Esophagus muscularis mucosa (tissue), 4 donors: Measurements from ENCODE around the gene FOXF2.

Experiments used
- CTCF ChIP-seq, 3 experiments: fragments of 200-600 bp in 2 of 3; fragments of 450-650 bp in 1 of 3; sonication (generic) in 2 of 3; IDR thresholded peaks; one replicate each; pipeline ENCODE4 v1.5.1; 2017 to 2019; ENCODE audit warnings: antibody characterized with exemption in 3 of 3, mild to moderate bottlenecking in 2 of 3, moderate library complexity in 1 of 3
- EP300 ChIP-seq: sonication (generic); formaldehyde crosslinking; IDR thresholded peaks from one replicate; pipeline ENCODE4 v1.6.1; 2017; ENCODE audit warnings: antibody characterized with exemption
- POLR2A ChIP-seq: fragments of 450-650 bp; IDR thresholded peaks from one replicate; pipeline ENCODE4 v1.6.1; 2017; ENCODE audit warnings: antibody characterized with exemption, moderate library complexity, mild to moderate bottlenecking, low read depth
- POLR2AphosphoS5 ChIP-seq, 2 donors: sonication (generic); formaldehyde crosslinking; IDR thresholded peaks; one replicate each; pipeline ENCODE4 v1.6.1; 2017; ENCODE audit warnings: antibody characterized with exemption in 2 of 2

DNA sequence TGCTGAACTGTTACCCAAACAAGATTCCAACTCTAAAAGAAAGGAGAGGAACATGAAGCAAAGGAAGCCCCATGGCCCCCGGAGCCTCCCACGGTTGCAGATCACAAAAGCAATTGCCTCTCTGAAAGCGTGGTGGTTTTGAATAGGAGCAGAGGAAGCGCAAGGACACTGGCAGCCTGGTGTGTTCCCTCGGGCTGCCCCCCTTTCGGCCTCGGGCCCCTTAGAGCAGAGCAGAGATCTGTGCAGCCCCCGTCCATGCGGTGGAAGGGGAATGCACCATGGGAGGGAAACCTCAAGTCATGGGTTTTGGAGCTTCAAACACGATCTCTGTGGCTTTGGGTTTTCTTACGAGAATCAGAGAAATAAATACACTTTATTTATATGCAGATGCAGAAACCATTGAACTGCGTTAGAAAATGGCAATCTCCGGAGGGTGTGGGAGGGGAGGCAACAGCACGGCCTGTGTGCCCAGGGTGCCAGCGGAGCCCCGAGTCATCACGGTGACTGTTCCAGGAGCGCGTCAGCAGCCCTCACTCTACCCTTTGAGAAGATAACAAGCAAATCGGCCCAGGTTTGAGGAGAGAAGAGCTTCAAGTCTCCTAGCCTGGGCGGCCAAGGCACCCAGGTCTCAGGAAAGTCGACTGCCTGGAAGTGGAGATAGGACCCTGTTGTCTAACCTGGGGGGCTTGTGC lies 20.5 kb downstream of the FOXF2 start:
- TF ChIP-seq CTCF (IDR thresholded peaks at IDR 0.05) (no peak), EP300 (no peak), POLR2AphosphoS5 (IDR thresholded peaks at IDR 0.05) (no peak), POLR2A (no peak)
